GM04503 (cell line): Measurements from ENCODE around the gene CACNG8.

Experiments used
- DNase-seq: peaks from one replicate; pipeline ENCODE4 v3.0.0-alpha.2; 2012; ENCODE audit warnings: low read depth

CACNG8 gene

GRCh38 chr19:53992211-53992610, 29.5 kb downstream of the CACNG8 start:
- DNase-seq: no peak

GRCh38 chr19:53992815-53993214, 30.1 kb downstream of the CACNG8 start:
- no peak for DNase-seq

GRCh38 chr19:53993448-53993847, 30.7 kb downstream of the CACNG8 start:
- no peak for DNase-seq

- DNase-seq: no peak
These were observed 32.1 kb downstream of the CACNG8 start for GRCh38 chr19:53994811-53995210.

- no peak for DNase-seq
These were observed 35.5 kb downstream of the CACNG8 start for GRCh38 chr19:53998223-53998622.

- DNase-seq: no peak
These were observed 37.0 kb downstream of the CACNG8 start for GRCh38 chr19:53999694-54000093.

- no peak for DNase-seq
These were observed 38.8 kb downstream of the CACNG8 start for GRCh38 chr19:54001496-54001895.

GRCh38 chr19:54002495-54003315, 40.0 kb downstream of the CACNG8 start:
- no peak for DNase-seq

- no peak for DNase-seq
These were observed 46.7 kb downstream of the CACNG8 start for GRCh38 chr19:54009440-54009839.

- DNase-seq: no peak
These were observed 47.7 kb downstream of the CACNG8 start for GRCh38 chr19:54010474-54010873.

GRCh38 chr19:54011507-54012211, 48.9 kb downstream of the CACNG8 start:
- no peak for DNase-seq

GRCh38 chr19:54013866-54014265, 51.1 kb downstream of the CACNG8 start:
- no peak for DNase-seq

- DNase-seq: no peak
These were observed 52.3 kb downstream of the CACNG8 start for GRCh38 chr19:54014920-54015560.

- DNase-seq: no peak
These were observed 54.5 kb downstream of the CACNG8 start for GRCh38 chr19:54017261-54017660.

GRCh38 chr19:54021363-54021762, 58.6 kb downstream of the CACNG8 start:
- DNase-seq: no peak

GRCh38 chr19:54021932-54022331, 59.2 kb downstream of the CACNG8 start:
- DNase-seq: no peak

GRCh38 chr19:54023191-54023590, 60.5 kb downstream of the CACNG8 start:
- no peak for DNase-seq

GRCh38 chr19:54024660-54025059, 61.9 kb downstream of the CACNG8 start:
- DNase-seq: no peak

GRCh38 chr19:54026656-54027055, 63.9 kb downstream of the CACNG8 start:
- no peak for DNase-seq

GRCh38 chr19:54029301-54029700, 66.6 kb downstream of the CACNG8 start:
- no peak for DNase-seq

GRCh38 chr19:54029930-54030490, 67.3 kb downstream of the CACNG8 start:
- DNase-seq: no peak

GRCh38 chr19:54030895-54031586, 68.3 kb downstream of the CACNG8 start:
- DNase-seq: no peak
